Hepatocyte (in vitro differentiated cells): ENCODE data around the gene JAM2.

Source experiments
- CTCF ChIP-seq: fragments of 200-600 bp; sonication (generic); IDR thresholded peaks from 2 replicates; pipeline ENCODE4 v1.5.1; 2016; ENCODE audit warnings: antibody characterized with exemption, mild to moderate bottlenecking; ENCODE audit not compliant: poor library complexity
- EZH2 ChIP-seq: fragments of 200-600 bp; sonication (generic); IDR thresholded peaks from 2 replicates; pipeline ENCODE4 v1.6.1; 2016; ENCODE audit warnings: antibody characterized with exemption, mild to moderate bottlenecking, borderline replicate concordance

DNA sequence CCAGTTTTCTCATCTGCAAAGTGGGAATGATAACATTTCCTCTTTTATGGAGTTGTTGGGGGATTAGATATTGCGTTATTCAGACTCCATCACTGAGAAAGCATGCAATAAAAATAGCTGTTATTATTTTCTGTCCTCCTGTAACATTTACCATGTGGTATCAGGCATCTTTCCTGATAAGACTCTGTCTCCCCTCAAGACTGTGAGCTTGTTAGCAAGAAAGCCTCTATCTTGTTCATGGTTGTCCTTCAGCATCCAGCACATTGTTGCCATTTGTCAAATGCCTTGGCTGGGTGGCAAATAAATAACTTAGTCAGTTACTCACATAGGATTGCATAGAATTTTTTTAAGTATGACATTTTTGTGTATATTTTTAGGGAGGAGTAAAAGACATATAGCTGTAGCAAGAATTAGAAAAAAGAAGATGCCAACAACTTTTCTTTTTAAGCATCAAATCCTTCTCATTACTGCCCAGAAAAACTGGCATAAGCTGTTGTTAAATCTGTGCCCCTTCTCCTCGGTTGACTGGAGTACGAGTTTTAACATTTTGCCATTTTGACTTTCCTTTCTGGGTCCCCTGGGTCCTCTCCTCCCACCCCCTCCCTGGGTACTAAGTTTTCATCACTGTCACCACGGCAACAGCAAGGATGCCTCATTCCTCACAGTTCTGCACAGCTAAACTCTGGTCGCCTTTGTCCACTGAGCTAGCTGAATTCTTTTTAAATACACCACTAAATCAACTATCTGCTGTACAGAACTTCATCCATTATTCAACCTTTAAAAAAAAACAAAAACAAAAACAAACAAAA is 1.0 kb upstream of the JAM2 start:
- TF ChIP-seq EZH2 (no peak), CTCF (no peak)
